NCI-H774 (cell line): ENCODE measurements around the gene DEFB113.

Source experiments
- DNase-seq: peaks from one replicate; lab custom pipeline; 2025; lab: John Stamatoyannopoulos, UW

DEFB113 gene

GRCh38 chr6:49935387-49935786 lies 34.0 kb downstream of the DEFB113 start:
- DNase-seq, result no peak

DNA sequence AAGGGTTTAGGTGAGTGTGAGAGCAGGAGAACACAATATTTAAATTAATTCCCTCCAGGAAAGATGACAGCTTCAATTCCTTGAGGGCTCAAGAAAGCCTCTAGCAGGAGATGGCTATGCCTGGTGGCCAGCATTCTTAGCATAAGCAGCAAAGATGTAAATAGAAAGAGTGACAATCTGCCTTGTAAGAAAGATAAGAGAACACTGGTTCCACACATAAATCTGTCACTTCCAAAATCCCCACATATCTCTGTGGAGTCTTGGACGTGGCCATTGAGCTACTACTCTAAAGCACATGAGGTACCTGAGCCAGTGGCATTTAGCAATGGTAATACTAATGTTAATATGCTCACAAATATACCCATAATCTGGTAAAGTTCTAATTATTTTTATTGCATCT lies 34.7 kb downstream of the DEFB113 start:
- no peak for DNase-seq

- no peak for DNase-seq
Observed at GRCh38 chr6:49933526-49933925, 35.9 kb downstream of the DEFB113 start.

GRCh38 chr6:49929340-49929739 lies 40.1 kb downstream of the DEFB113 start:
- DNase-seq, result no peak

DNA sequence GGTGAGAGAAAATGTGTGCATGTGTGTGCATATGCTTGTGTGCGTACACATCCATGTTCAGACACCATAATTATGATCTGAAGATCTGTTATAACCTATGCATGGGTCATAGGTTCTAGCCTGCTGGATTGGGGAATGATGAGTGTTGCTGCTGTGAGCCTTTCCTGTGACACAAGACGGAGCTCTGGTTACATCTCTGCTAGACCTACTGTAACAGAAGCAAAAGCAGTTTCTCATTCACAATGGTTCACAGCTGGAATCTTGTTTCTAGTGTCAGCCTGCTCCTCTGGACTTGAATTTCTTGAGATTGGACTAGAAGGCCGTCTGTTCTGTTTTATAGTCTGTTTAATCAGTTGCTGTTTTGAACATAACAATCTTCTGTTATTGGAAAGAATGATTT lies 45.6 kb downstream of the DEFB113 start:
- DNase-seq, result no peak

DNA sequence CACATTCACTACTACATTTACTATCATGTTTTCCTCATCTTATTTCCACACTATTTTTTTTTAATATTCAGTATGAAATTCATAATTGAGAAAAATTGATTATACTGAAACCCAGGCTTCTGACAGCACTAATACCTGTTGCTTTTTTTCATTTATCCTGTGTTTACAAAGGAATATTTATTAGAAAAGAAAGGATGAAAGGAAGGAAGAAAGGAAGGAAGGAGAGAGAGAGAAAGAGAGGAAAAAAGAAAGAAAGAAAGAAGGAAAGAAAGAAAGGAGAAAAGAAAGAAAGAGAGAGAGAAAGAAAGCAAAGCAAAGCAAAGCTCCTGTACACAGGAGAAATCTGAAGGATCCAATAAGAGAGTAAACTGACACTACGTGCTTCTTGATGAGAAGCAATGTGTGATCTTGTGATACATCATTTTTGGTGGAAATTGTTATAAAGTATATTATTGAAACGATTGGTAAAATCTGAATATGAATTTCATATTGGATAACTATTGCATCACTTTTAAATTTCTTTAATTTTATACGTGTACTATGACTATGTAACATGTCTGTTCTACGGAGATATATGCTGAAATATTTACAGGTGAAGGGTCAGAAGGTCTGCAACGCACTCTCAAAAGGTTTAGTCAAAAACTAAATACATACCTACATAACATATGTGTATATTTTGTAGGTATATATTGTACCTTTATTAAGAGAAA lies 49.3 kb downstream of the DEFB113 start:
- no peak for DNase-seq

DNA sequence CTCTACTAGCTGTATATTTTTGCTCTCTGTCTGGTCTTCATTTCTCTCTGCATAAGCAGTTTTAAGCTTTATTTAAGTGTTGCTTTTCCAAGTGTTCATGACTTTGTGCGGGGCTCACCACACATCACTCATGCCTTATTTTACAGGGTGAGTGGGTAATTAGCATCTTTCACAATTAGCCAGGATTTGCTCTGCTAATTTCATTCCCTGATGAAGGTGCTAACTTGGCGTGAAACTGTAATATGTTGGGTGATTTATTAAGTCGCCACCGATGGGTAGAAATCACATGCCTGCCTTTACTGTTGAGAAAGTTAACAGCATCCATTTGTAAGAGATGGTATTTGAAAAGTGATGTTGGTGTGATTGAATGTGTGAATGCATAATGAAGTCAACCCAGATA lies 50.2 kb downstream of the DEFB113 start:
- DNase-seq, result no peak

DNA sequence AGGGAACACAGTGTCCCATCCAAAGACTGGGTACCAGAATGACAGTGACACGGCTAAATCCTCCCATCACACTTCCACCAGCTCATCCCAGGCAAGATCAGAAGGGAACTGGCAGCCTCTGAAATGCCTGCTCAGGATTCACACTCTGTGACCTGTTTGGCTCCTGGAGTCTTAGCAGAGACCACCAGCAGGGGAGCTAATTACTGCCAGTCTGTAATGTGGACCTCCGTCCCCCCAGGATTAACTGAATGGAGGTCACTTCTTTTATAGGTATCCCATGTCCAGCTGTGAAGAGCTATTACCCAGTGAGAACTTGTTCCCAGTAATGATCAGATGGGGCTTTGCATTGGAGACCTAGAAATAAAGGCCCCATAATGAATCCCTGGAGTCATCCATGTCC lies 50.6 kb downstream of the DEFB113 start:
- DNase-seq, result no peak
